H1 (cell line): ENCODE measurements around the gene DCDC1. TPM values are rescaled to one million over a fixed set of nuclear protein-coding genes. Genes with fewer than 3 reads are reported as not detected.

Experiments used
- CTCF ChIA-PET: fragments of 300-600 bp; sonication (Branson Sonifier 250); formaldehyde crosslinking; loops from one replicate; lab custom pipeline; 2021; ENCODE audit not compliant: partially characterized antibody; lab: Charles Lee
- POLR2A ChIA-PET: fragments of 300-600 bp; sonication (Branson Sonifier 250); formaldehyde crosslinking; loops from one replicate; lab custom pipeline; 2021; ENCODE audit warnings: inconsistent platforms; ENCODE audit not compliant: partially characterized antibody; lab: Charles Lee
- DNase-seq, 2 experiments: peaks; one replicate each; pipeline versions ENCODE4 v3.0.0 to v3.0.0-alpha.2; 2010 to 2022; ENCODE audit warnings: low spot score in 2 of 2, low read depth in 1 of 2, mixed read lengths in 1 of 2
- FAIRE-seq: peaks from 2 replicates; lab custom pipeline; 2011; peaks lifted over from hg19 to GRCh38; lab: Jason Lieb, UNC
- H2AFZ ChIP-seq: 2 replicates; pipeline ENCODE4 v1.8.1; 2012; ENCODE audit warnings: low read length, inconsistent platforms
- H2AK5ac ChIP-seq: 2 replicates; pipeline ENCODE4 v1.6.1; 2013; ENCODE audit warnings: low read depth, low read length
- H2BK120ac ChIP-seq: replicated peaks from 2 replicates; pipeline ENCODE3; 2013; ENCODE audit warnings: low read depth, low read length, inconsistent platforms
- H2BK12ac ChIP-seq: 2 replicates; pipeline ENCODE4 v1.6.1; 2013; ENCODE audit warnings: low read depth, low read length
- H2BK15ac ChIP-seq: 2 replicates; pipeline ENCODE4 v1.6.1; 2013; ENCODE audit warnings: low read length
- H2BK20ac ChIP-seq: 2 replicates; pipeline ENCODE4 v1.6.1; 2013; ENCODE audit warnings: low read length
- H2BK5ac ChIP-seq: 2 replicates; pipeline ENCODE4 v1.6.1; 2013; ENCODE audit warnings: low read depth, low read length
- H3K14ac ChIP-seq: 2 replicates; pipeline ENCODE4 v1.6.1; 2013; ENCODE audit warnings: inconsistent platforms; ENCODE audit not compliant: insufficient read length
- H3K18ac ChIP-seq: 2 replicates; pipeline ENCODE4 v1.6.1; 2013; ENCODE audit warnings: low read length; ENCODE audit errors: extremely low read depth
- H3K23ac ChIP-seq: 2 replicates; pipeline ENCODE4 v1.6.1; 2013; ENCODE audit warnings: inconsistent platforms; ENCODE audit not compliant: insufficient read length
- H3K23me2 ChIP-seq: 2 replicates; pipeline ENCODE4 v1.6.1; 2013; ENCODE audit warnings: low read depth, low read length
- H3K27ac ChIP-seq: 2 replicates; pipeline ENCODE4 v1.6.1; 2011; ENCODE audit warnings: low read depth, low read length, inconsistent platforms
- H3K27me3 ChIP-seq, 4 experiments: replicated peaks in 1 of 4; 1 replicate in 1 of 4; 2 replicates in 3 of 4; pipeline versions ENCODE4 v1.6.1 to v1.8.1; 2011 to 2013; ENCODE audit warnings: low read length in 3 of 4, mild to moderate bottlenecking in 3 of 4, inconsistent platforms in 2 of 4, mixed read lengths in 2 of 4, moderate library complexity in 1 of 4; ENCODE audit not compliant: control insufficient read depth in 3 of 4, insufficient read depth in 3 of 4; ENCODE audit errors: extremely low read depth in 1 of 4
- H3K36me3 ChIP-seq, 4 experiments: 2 replicates each; pipeline versions ENCODE4 v1.6.1 to v1.8.1; 2011 to 2013; ENCODE audit warnings: mild to moderate bottlenecking in 4 of 4, low read length in 3 of 4, moderate library complexity in 2 of 4, control low read depth in 1 of 4, inconsistent platforms in 1 of 4; ENCODE audit not compliant: insufficient read depth in 4 of 4, control insufficient read depth in 2 of 4
- H3K4ac ChIP-seq: replicated peaks from 2 replicates; pipeline ENCODE3; 2013; ENCODE audit warnings: low read length, low read depth, mixed read lengths, inconsistent platforms; ENCODE audit not compliant: insufficient read length
- H3K4me1 ChIP-seq, 4 experiments: replicated peaks in 1 of 4; 1 replicate in 1 of 4; 2 replicates in 3 of 4; pipeline versions ENCODE4 v1.6.1 to v1.8.1; 2011 to 2013; ENCODE audit warnings: low read length in 3 of 4, inconsistent platforms in 2 of 4, mixed read lengths in 1 of 4; ENCODE audit not compliant: insufficient read depth in 4 of 4, control insufficient read depth in 3 of 4
- H3K4me2 ChIP-seq, 2 experiments: 2 replicates each; pipeline versions ENCODE4 v1.6.1 to v1.8.1; 2011 to 2013; ENCODE audit warnings: low read depth in 2 of 2, low read length in 2 of 2, control low read depth in 1 of 2, inconsistent platforms in 1 of 2, mild to moderate bottlenecking in 1 of 2; ENCODE audit not compliant: insufficient read depth in 1 of 2
- H3K4me3 ChIP-seq, 4 experiments: fragments of 200-600, 300-600 bp in 1 of 4; sonication (generic), shearing (Covaris generic), sonication (Bioruptor Twin) in 1 of 4; 2 replicates each; pipeline versions ENCODE4 v1.5.1 to v1.8.1; 2011 to 2016; ENCODE audit warnings: low read length in 4 of 4, low read depth in 3 of 4, control low read depth in 2 of 4, inconsistent platforms in 2 of 4, mild to moderate bottlenecking in 2 of 4, mixed read lengths in 1 of 4, moderate library complexity in 1 of 4; ENCODE audit not compliant: insufficient read depth in 2 of 4; ENCODE audit errors: extremely low read depth in 1 of 4
- H3K56ac ChIP-seq: replicated peaks from 2 replicates; pipeline ENCODE3; 2013; ENCODE audit warnings: low read depth, mild to moderate bottlenecking, mixed read lengths, low read length, inconsistent platforms; ENCODE audit not compliant: insufficient read length
- H3K79me1 ChIP-seq: 2 replicates; pipeline ENCODE4 v1.6.1; 2013; ENCODE audit warnings: low read depth, low read length, control low read depth
- H3K79me2 ChIP-seq, 2 experiments: 2 replicates each; pipeline versions ENCODE4 v1.6.1 to v1.8.1; 2012 to 2013; ENCODE audit warnings: low read length in 2 of 2, mild to moderate bottlenecking in 2 of 2, inconsistent platforms in 1 of 2; ENCODE audit not compliant: insufficient read depth in 2 of 2, control insufficient read depth in 1 of 2
- H3K9ac ChIP-seq, 4 experiments: replicated peaks in 1 of 4; 1 replicate in 1 of 4; 2 replicates in 3 of 4; pipeline versions ENCODE4 v1.6.1 to v1.8.1; 2011 to 2013; ENCODE audit warnings: low read depth in 3 of 4, low read length in 3 of 4, control low read depth in 2 of 4, mild to moderate bottlenecking in 2 of 4, moderate library complexity in 2 of 4, inconsistent platforms in 1 of 4; ENCODE audit errors: extremely low read depth in 1 of 4
- H3K9me3 ChIP-seq, 2 experiments: 2 replicates each; pipeline versions ENCODE4 v1.6.1 to v1.8.1; 2012 to 2013; ENCODE audit warnings: mild to moderate bottlenecking in 2 of 2, moderate library complexity in 2 of 2, control low read depth in 1 of 2, inconsistent platforms in 1 of 2, low read depth in 1 of 2, low read length in 1 of 2, mixed read lengths in 1 of 2; ENCODE audit not compliant: insufficient read depth in 2 of 2
- H4K20me1 ChIP-seq, 2 experiments: replicated peaks in 1 of 2; 2 replicates each; pipeline versions ENCODE3 to v1.8.1; 2011 to 2013; ENCODE audit warnings: inconsistent platforms in 2 of 2, low read length in 2 of 2, mild to moderate bottlenecking in 1 of 2; ENCODE audit not compliant: insufficient read depth in 2 of 2, control insufficient read depth in 1 of 2
- H4K5ac ChIP-seq: 2 replicates; pipeline ENCODE4 v1.6.1; 2013; ENCODE audit warnings: low read length, low read depth, mixed read lengths, inconsistent platforms; ENCODE audit not compliant: insufficient read length
- H4K8ac ChIP-seq: 2 replicates; pipeline ENCODE4 v1.8.0; 2013; ENCODE audit warnings: mild to moderate bottlenecking, moderate library complexity, low read length, inconsistent platforms; ENCODE audit not compliant: insufficient read depth; ENCODE audit errors: extremely low read depth
- H4K91ac ChIP-seq: replicated peaks from 2 replicates; pipeline ENCODE3; 2013; ENCODE audit warnings: low read length, mixed read lengths, inconsistent platforms; ENCODE audit not compliant: insufficient read length
- CBX8 ChIP-seq: fragments of 300-800, 300-1000 bp; sonication (generic); IDR thresholded peaks from 2 replicates; pipeline ENCODE4 v1.7.1; 2016; ENCODE audit warnings: low read depth, low read length, borderline replicate concordance
- JUN ChIP-seq: IDR thresholded peaks from 2 replicates; pipeline ENCODE4 v1.6.1; 2011; ENCODE audit warnings: low read depth, mild to moderate bottlenecking, improper control_type of control experiment, low read length
- MAFK ChIP-seq: IDR thresholded peaks from 2 replicates; pipeline ENCODE4 v1.6.1; 2012; ENCODE audit warnings: low read depth, mild to moderate bottlenecking, improper control_type of control experiment, low read length
- RXRA ChIP-seq: IDR thresholded peaks from 2 replicates; pipeline ENCODE4 v1.6.1; 2011; ENCODE audit warnings: low read depth, mild to moderate bottlenecking, low read length, moderate library complexity; ENCODE audit not compliant: insufficient read depth
- SP2 ChIP-seq: IDR thresholded peaks from 2 replicates; pipeline ENCODE4 v1.6.1; 2012; ENCODE audit warnings: mild to moderate bottlenecking, low read length, inconsistent platforms
- TAF1 ChIP-seq: IDR thresholded peaks from 2 replicates; pipeline ENCODE4 v1.6.1; 2011; ENCODE audit warnings: mild to moderate bottlenecking, low read depth, low read length
- TAF7 ChIP-seq: optimal IDR thresholded peaks from 2 replicates; pipeline ENCODE3; 2011; ENCODE audit warnings: low read depth, mild to moderate bottlenecking, inconsistent platforms, low read length, moderate library complexity, borderline replicate concordance
- TEAD4 ChIP-seq: IDR thresholded peaks from 2 replicates; pipeline ENCODE4 v1.6.1; 2012; ENCODE audit warnings: low read depth, low read length, inconsistent platforms, mixed read lengths
- WGBS, 2 experiments: shearing (Covaris generic) in 1 of 2; methylation state at CpG; one replicate each; pipeline versions ENCODE4 v1.1.6 to v1.1.7; 2013 to 2015; ENCODE audit warnings: low lambda C conversion rate in 2 of 2, mixed read lengths in 2 of 2, inconsistent platforms in 1 of 2, low coverage in 1 of 2, missing lambda C conversion rate in 1 of 2; ENCODE audit not compliant: insufficient replicate concordance in 2 of 2, insufficient coverage in 1 of 2, insufficient read length in 1 of 2; ENCODE audit errors: extremely low coverage in 1 of 2, missing lambda C conversion rate in 1 of 2; 5-methylcytosine and 5-hydroxymethylcytosine counted together
- polyA plus RNA-seq, 7 experiments: library from polyadenylated mRNA; depleted of rRNA in 3 of 7; stranded (reverse) in 5 of 7; unstranded in 2 of 7; fragments of >200 nt in 5 of 7; fragments of 200-250 nt in 2 of 7; gene quantifications; 1 replicate in 5 of 7; 2 replicates in 1 of 7; 4 replicates in 1 of 7; pipeline versions ENCODE4 v1.2.1 to v1.2.3, GENCODE V29; 2011 to 2013; ENCODE audit warnings: missing spikeins in 2 of 7, mixed read lengths in 2 of 7
- total RNA-seq: library from RNA; stranded (reverse); fragmentation: NEBNext Ultra II Directional; extraction: Animal tissue kit (Norgen Biotek cat#: 25700); gene quantifications from 2 replicates; pipeline ENCODE4 v1.2.1, GENCODE V29; 2021
- TF ChIP-seq, protein P1 (sequence below): IDR thresholded peaks from 2 replicates; pipeline ENCODE4 v1.6.1; 2012; ENCODE audit warnings: inconsistent platforms

Gene DCDC1
- total and polyA plus RNA-seq, 2 of the 8 experiments (the other 6 are each of a cell fraction or from before 2014, with no cell fraction given): 0.15 to 0.56 TPM

DNA sequence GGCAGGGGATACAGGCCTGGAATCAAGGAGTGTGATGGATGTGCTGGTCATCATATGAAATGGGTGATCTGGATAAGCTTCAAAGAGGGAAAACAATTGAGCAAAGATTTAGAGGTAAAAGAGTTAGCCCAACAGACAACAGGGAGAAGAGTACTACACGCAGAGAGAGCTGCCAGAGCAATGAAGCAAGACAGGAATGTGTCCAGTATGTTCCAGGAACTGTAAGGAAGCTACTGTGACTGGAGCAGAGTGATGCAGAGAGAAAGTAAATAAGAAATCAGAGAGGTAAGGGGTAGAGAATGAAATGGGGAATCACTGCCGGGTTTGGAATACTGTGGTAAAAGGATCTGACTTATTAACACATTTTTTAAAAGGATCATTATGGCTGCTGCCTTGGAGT, 255.1 kb downstream of the DCDC1 start:
- ChIA-PET POLR2A (interaction anchor here (0.5 kb wide), 1 partner anchor 53 kb away, joined by 3 read pairs; no protein-coding TSS in a partner anchor), CTCF (interaction anchor here (0.6 to 3.2 kb wide), 7 partner anchors 12 to 844 kb away, joined by 3 to 12 read pairs (median 4); no protein-coding TSS in a partner anchor)
- no peaks in the 10 kb centered on the region for H3K36me3 ChIP-seq
- no peak overlapping the region for H3K56ac ChIP-seq
- H2AFZ ChIP-seq: no peak overlapping the region
- DNase-seq (no peak), FAIRE-seq (no peak)
- H2BK5ac ChIP-seq: no peak overlapping the region
- TF ChIP-seq MAFK: no peak
- no peak for TF ChIP-seq TAF1
- no peak for TF ChIP-seq RXRA
- no peak for TF ChIP-seq TAF7
- no peak for TF ChIP-seq TEAD4
- no peak for TF ChIP-seq SP2
- TF ChIP-seq, protein P1, sequence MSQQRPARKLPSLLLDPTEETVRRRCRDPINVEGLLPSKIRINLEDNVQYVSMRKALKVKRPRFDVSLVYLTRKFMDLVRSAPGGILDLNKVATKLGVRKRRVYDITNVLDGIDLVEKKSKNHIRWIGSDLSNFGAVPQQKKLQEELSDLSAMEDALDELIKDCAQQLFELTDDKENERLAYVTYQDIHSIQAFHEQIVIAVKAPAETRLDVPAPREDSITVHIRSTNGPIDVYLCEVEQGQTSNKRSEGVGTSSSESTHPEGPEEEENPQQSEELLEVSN: no peak
- TF ChIP-seq CBX8: no peak
- no peak for TF ChIP-seq JUN
- H2BK15ac ChIP-seq: 0 out of 2 replicates have a peak overlapping the region, but pooled peaks have one; percentile 31
- no peak overlapping the region for H3K27ac ChIP-seq
- H4K91ac ChIP-seq: no peak overlapping the region
- no peaks in the 10 kb centered on the region for H4K20me1 ChIP-seq
- no peak overlapping the region for H2BK120ac ChIP-seq
- no peaks in the 10 kb centered on the region for H3K23me2 ChIP-seq
- no peaks in the 10 kb centered on the region for H3K9me3 ChIP-seq
- no peak overlapping the region for H2BK20ac ChIP-seq
- no peak overlapping the region for H3K4me2 ChIP-seq
- no peak overlapping the region for H3K14ac ChIP-seq
- H3K18ac ChIP-seq: no peak overlapping the region
- no peak overlapping the region for H3K4me3 ChIP-seq
- 84% methylated on average over 2 of the region's 2 CpGs; no CpG with 5 or more reads in 1 of the 2 experiments for WGBS, 2 experiments
- H3K4ac ChIP-seq: no peak overlapping the region
- no peak overlapping the region for H2AK5ac ChIP-seq
- H3K9ac ChIP-seq: no peak overlapping the region
- H3K23ac ChIP-seq: no peak overlapping the region
- H2BK12ac ChIP-seq: 0 out of 2 replicates have a peak overlapping the region, but pooled peaks have one; percentile 18
- no peak overlapping the region for H4K5ac ChIP-seq
- H3K4me1 ChIP-seq: peaks cover 0 to 4% (median 1%) of the 10 kb centered on the region in 4 experiments; a peak in 2 of 7 replicates
- no peaks in the 10 kb centered on the region for H3K79me1 ChIP-seq
- no peak overlapping the region for H4K8ac ChIP-seq
- no peaks in the 10 kb centered on the region for H3K79me2 ChIP-seq
- no peaks in the 10 kb centered on the region for H3K27me3 ChIP-seq
